Tibial nerve (tissue), 4 donors: Measurements from ENCODE around the gene AKT1. TPM values are rescaled to one million over a fixed set of nuclear protein-coding genes. Genes with fewer than 3 reads are reported as not detected.

Source experiments
- DNase-seq, 2 donors: peaks; one replicate each; pipeline ENCODE4 v3.0.0-alpha.2; 2019; ENCODE audit warnings: low spot score in 2 of 2
- H3K27ac ChIP-seq, 4 donors: fragments of 200-600 bp; sonication (generic) in 3 of 4; one replicate each; pipeline ENCODE4 v1.5.1; 2017 to 2019; ENCODE audit warnings: mild to moderate bottlenecking in 1 of 4
- H3K27me3 ChIP-seq, 2 donors: fragments of 200-600 bp; sonication (generic) in 1 of 2; one replicate each; pipeline versions ENCODE4 v1.5.1 to v1.6.0; 2017 to 2019
- H3K36me3 ChIP-seq, 3 donors: fragments of 200-600 bp; sonication (generic); one replicate each; pipeline ENCODE4 v1.5.1; 2018 to 2019
- H3K4me1 ChIP-seq, 4 donors: fragments of 200-600 bp; sonication (generic) in 3 of 4; one replicate each; pipeline ENCODE4 v1.5.1; 2017 to 2019
- H3K4me3 ChIP-seq, 4 donors: fragments of 200-600 bp; sonication (generic) in 3 of 4; one replicate each; pipeline ENCODE4 v1.5.1; 2017 to 2019; ENCODE audit warnings: mild to moderate bottlenecking in 1 of 4, moderate library complexity in 1 of 4
- H3K9me3 ChIP-seq, 4 donors: fragments of 200-600 bp; sonication (generic) in 3 of 4; one replicate each; pipeline ENCODE4 v1.5.1; 2017 to 2019
- CTCF ChIP-seq, 5 experiments: fragments of 200-600 bp in 3 of 5; fragments of 450-650 bp in 2 of 5; sonication (generic) in 3 of 5; IDR thresholded peaks; one replicate each; pipeline ENCODE4 v1.5.1; 2016 to 2019; ENCODE audit warnings: antibody characterized with exemption in 5 of 5, mild to moderate bottlenecking in 3 of 5, moderate library complexity in 2 of 5
- EP300 ChIP-seq, 2 donors: sonication (generic); formaldehyde crosslinking; IDR thresholded peaks; one replicate each; pipeline ENCODE4 v1.6.1; 2017; ENCODE audit warnings: antibody characterized with exemption in 2 of 2, mild to moderate bottlenecking in 1 of 2
- POLR2A ChIP-seq, 2 donors: fragments of 450-650 bp; IDR thresholded peaks; one replicate each; pipeline ENCODE4 v1.6.1; 2017; ENCODE audit warnings: antibody characterized with exemption in 2 of 2, mild to moderate bottlenecking in 2 of 2, moderate library complexity in 2 of 2
- WGBS, 2 donors: methylation state at CpG; one replicate each; pipeline ENCODE4 v1.1.5; 2018; 5-methylcytosine and 5-hydroxymethylcytosine counted together
- total RNA-seq, 4 donors: library from RNA; depleted of rRNA; stranded (reverse); fragments of >200 nt; gene quantifications; one replicate each; pipeline ENCODE4 v1.1.0, GENCODE V29; 2016

The AKT1 gene
- total RNA-seq, 4 donors from 2014 or later = 130 to 199 (median 144) TPM

DNA sequence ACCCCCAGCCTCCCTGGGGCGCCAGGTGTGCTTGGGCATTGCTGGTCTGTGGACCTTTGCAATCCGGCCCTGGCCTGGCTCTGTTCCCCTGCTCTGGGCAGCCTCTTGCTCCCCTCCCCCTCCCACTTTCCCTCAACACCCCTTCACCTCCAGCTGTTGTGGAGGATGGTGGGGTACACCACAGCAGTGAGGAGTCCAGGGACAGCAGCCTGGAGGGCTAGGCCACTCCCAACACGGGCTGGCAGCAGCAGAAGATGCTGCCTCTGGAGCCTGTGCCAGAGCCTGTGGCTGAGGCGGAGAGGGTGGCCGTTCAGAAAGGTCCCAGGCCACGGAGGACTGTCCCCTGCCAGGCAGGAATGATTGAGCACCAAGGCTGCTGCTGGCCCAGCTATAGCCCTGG, 12.9 kb upstream of the AKT1 start:
- WGBS, 2 donors = 83 to 85% methylated on average over 4 to 5 of the region's 6 CpGs
- H3K36me3 ChIP-seq = peaks cover 0 to 8% (median 0%) of the 10 kb centered on the region in 3 donors
- TF ChIP-seq POLR2A (IDR thresholded peaks at IDR 0.05) (no peak), EP300 (IDR thresholded peaks at IDR 0.05) (no peak), CTCF (IDR thresholded peaks at IDR 0.05) (no peak)

DNA sequence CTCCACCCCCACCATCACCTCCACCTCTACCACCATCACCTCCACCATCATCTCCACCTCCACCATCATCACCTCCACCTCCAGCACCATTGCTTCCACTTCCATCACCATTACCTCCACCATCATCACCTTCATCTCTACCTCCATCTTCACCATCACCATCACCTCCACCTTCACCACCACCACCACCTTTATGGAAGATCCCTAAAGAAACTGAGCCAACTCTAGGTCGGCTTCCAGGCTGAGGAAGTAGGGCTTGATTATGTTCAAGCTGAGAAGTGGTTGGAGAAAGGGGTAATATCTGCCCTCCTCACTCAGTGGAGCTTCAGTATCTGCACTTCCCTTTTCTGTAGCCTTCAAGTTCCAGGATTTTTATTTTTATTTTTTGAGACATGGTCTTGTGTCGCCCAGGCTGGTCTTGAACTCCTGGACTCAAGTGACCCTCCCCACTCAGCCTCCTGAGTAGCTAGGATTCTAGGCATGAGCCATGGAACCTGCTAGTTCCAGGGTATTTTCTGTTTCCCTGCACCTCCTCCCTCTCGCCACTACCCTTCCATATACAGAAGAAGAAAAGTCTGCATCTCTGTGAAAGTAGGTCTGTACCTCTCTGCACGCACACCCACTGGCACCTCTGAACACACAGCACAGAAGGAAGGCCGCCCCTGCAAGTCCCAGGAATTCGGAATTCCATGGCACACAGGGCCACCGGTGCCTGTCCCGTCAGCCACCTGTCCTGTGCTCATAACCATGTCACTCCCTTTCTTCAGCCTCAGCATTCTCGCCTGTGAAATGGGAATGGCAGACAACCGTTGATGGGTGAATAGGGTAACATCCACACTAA, 11.3 kb upstream of the AKT1 start:
- Histone ChIP-seq H3K27me3 (no peaks in the 10 kb centered on the region), H3K9me3 (no peaks in the 10 kb centered on the region), H3K4me1 (peaks cover 0 to 42% (median 2%) of the 10 kb centered on the region in 4 donors), H3K36me3 (peaks cover 0 to 9% (median 0%) of the 10 kb centered on the region in 3 donors), H3K27ac (no peak overlapping the region), H3K4me3 (no peak overlapping the region)
- WGBS, 2 donors = 91 to 92% methylated on average over 10 of the region's 10 CpGs
- TF ChIP-seq CTCF (IDR thresholded peaks at IDR 0.05) (no peak), EP300 (IDR thresholded peaks at IDR 0.05) (no peak), POLR2A (IDR thresholded peaks at IDR 0.05) (no peak)
- no peak for DNase-seq

More for the DNA sequence above, 12.9 kb upstream of the AKT1 start:
- Histone ChIP-seq H3K4me3 (no peak overlapping the region), H3K27me3 (no peaks in the 10 kb centered on the region), H3K4me1 (peaks cover 0 to 26% (median 0%) of the 10 kb centered on the region in 4 donors), H3K9me3 (no peaks in the 10 kb centered on the region), H3K27ac (no peak overlapping the region)
- no peak for DNase-seq

- 82 to 84% methylated on average over 13 to 14 of the region's 14 CpGs for WGBS, 2 donors
- Histone ChIP-seq H3K9me3 (no peaks in the 10 kb centered on the region), H3K36me3 (peaks cover 0 to 5% (median 0%) of the 10 kb centered on the region in 3 donors), H3K4me3 (no peak overlapping the region), H3K27me3 (no peaks in the 10 kb centered on the region), H3K4me1 (peaks cover 0 to 50% (median 6%) of the 10 kb centered on the region in 4 donors), H3K27ac (peak overlapping the region in 2 of 4 donors; percentile 14 to 56)
- no peak for TF ChIP-seq POLR2A (IDR thresholded peaks at IDR 0.05)
- TF ChIP-seq CTCF (IDR thresholded peaks at IDR 0.05) = no peak
- TF ChIP-seq EP300 (IDR thresholded peaks at IDR 0.05) = no peak
- no peak for DNase-seq
Measured at GRCh38 chr14:104805941-104806624, 10.5 kb upstream of the AKT1 start.

GRCh38 chr14:104805326-104805678, 9.8 kb upstream of the AKT1 start:
- no peak for DNase-seq
- H3K27ac ChIP-seq = peak overlapping the region in 2 of 4 donors; percentile 14 to 56

More at GRCh38 chr14:104805326-104805678, 9.8 kb upstream of the AKT1 start:
- TF ChIP-seq POLR2A (IDR thresholded peaks at IDR 0.05) (no peak), EP300 (IDR thresholded peaks at IDR 0.05) (no peak), CTCF (IDR thresholded peaks at IDR 0.05) (no peak)
- Histone ChIP-seq H3K9me3 (no peaks in the 10 kb centered on the region), H3K27me3 (no peaks in the 10 kb centered on the region), H3K4me3 (no peak overlapping the region), H3K4me1 (peaks cover 0 to 51% (median 6%) of the 10 kb centered on the region in 4 donors), H3K36me3 (peaks cover 0 to 5% (median 0%) of the 10 kb centered on the region in 3 donors)
- 20 to 39% methylated on average over 2 to 3 of the region's 3 CpGs for WGBS, 2 donors
